Parathyroid adenoma (tissue), 2 donors: ENCODE measurements around the gene UBE2E2.

Source experiments
- H2AFZ ChIP-seq: fragments of 300-600 bp; sonication (generic); one replicate; pipeline ENCODE4 v1.7.0; 2017; ENCODE audit warnings: antibody characterized with exemption, mild to moderate bottlenecking
- H3K27ac ChIP-seq: fragments of 300-600 bp; sonication (generic); one replicate; pipeline ENCODE4 v1.7.0; 2017
- H3K27me3 ChIP-seq: fragments of 300-600 bp; sonication (generic); one replicate; pipeline ENCODE4 v1.7.0; 2017; ENCODE audit warnings: low read length; ENCODE audit not compliant: control insufficient read depth, insufficient read depth
- H3K36me3 ChIP-seq: fragments of 300-600 bp; sonication (generic); one replicate; pipeline ENCODE4 v1.7.0; 2017; ENCODE audit warnings: low read length; ENCODE audit not compliant: control insufficient read depth, insufficient read depth
- H3K4me1 ChIP-seq: fragments of 300-600 bp; sonication (generic); one replicate; pipeline ENCODE4 v1.7.0; 2017; ENCODE audit warnings: control low read depth
- H3K4me2 ChIP-seq: fragments of 300-600 bp; sonication (generic); one replicate; pipeline ENCODE4 v1.7.0; 2017; ENCODE audit warnings: low read length
- H3K4me3 ChIP-seq: fragments of 300-600 bp; sonication (generic); one replicate; pipeline ENCODE4 v1.7.0; 2017; ENCODE audit warnings: low read depth, low read length
- H3K79me2 ChIP-seq: fragments of 300-600 bp; sonication (generic); one replicate; pipeline ENCODE4 v1.7.0; 2017; ENCODE audit warnings: control low read depth
- H3K9ac ChIP-seq: fragments of 300-600 bp; sonication (generic); one replicate; pipeline ENCODE4 v1.7.0; 2017; ENCODE audit warnings: mild to moderate bottlenecking
- H3K9me3 ChIP-seq: fragments of 300-600 bp; sonication (generic); one replicate; pipeline ENCODE4 v1.7.0; 2017; ENCODE audit warnings: low read length; ENCODE audit not compliant: control insufficient read depth
- TF ChIP-seq, protein P1 (sequence below): fragments of 300-600 bp; sonication (generic); IDR thresholded peaks from one replicate; pipeline ENCODE4 v1.7.0; 2017; ENCODE audit warnings: antibody characterized with exemption, mild to moderate bottlenecking
- donor health status: primary hyperparathyroidism.

UBE2E2 gene

DNA sequence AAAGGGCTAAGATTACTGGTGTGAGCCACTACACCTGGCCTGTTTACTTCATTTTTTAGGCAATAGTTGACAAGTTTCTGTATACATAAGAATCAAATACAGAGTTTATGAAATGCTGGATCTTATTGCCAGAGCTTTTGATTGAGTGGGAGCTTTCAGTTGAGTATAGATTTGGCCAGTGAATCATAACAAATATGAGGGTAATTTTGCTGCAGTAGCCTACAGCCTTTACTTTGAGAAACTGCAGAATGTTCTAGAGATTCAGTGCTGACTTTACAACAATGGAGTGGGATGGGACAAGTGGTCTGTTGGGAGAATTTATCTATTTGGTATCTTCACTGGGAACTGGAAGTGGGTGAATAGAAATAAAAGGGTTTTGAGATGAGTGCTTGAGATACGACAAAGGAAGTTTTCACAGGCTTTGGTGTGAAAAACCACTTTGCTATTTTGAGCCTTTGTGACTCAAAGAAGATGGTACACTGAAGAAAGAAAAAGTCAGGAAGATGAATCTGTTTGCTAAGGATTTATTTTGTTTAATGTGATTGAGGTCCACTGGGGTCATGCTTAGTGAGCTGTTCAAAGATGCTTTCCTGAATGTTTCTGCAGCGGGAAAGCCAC, 227.8 kb downstream of the UBE2E2 start:
- no peaks in the 10 kb centered on the region for H3K79me2 ChIP-seq
- H3K27me3 ChIP-seq, result no peaks in the 10 kb centered on the region
- TF ChIP-seq, protein P1, sequence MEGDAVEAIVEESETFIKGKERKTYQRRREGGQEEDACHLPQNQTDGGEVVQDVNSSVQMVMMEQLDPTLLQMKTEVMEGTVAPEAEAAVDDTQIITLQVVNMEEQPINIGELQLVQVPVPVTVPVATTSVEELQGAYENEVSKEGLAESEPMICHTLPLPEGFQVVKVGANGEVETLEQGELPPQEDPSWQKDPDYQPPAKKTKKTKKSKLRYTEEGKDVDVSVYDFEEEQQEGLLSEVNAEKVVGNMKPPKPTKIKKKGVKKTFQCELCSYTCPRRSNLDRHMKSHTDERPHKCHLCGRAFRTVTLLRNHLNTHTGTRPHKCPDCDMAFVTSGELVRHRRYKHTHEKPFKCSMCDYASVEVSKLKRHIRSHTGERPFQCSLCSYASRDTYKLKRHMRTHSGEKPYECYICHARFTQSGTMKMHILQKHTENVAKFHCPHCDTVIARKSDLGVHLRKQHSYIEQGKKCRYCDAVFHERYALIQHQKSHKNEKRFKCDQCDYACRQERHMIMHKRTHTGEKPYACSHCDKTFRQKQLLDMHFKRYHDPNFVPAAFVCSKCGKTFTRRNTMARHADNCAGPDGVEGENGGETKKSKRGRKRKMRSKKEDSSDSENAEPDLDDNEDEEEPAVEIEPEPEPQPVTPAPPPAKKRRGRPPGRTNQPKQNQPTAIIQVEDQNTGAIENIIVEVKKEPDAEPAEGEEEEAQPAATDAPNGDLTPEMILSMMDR, result no peak
- no peak overlapping the region for H3K27ac ChIP-seq
- H3K4me2 ChIP-seq, result no peak overlapping the region
- H3K4me1 ChIP-seq, result no peaks in the 10 kb centered on the region
- no peaks in the 10 kb centered on the region for H3K36me3 ChIP-seq
- H2AFZ ChIP-seq, result no peak overlapping the region
- no peak overlapping the region for H3K9ac ChIP-seq
- no peak overlapping the region for H3K4me3 ChIP-seq
- no peaks in the 10 kb centered on the region for H3K9me3 ChIP-seq

DNA sequence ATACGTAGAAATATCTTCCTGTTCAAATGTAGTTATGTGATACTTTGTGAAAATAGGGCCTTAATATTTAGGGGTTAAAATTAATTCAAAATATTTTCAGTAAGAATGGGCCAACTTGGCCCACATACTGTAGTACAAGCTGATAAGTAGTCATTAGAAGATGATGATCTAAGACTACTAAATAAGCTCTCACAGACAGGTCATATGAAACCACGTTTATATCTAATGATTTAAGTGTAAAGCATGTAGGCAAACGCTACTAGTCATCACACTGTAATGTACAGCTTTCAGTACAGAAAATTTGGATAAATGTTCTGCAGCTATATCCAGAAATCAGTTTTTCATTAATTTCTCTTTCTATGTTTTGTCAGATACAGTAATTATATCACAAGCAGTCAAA, 228.6 kb downstream of the UBE2E2 start:
- Histone ChIP-seq H3K4me3 (no peak overlapping the region), H2AFZ (no peak overlapping the region), H3K27ac (no peak overlapping the region), H3K36me3 (no peaks in the 10 kb centered on the region), H3K9ac (no peak overlapping the region), H3K9me3 (no peaks in the 10 kb centered on the region), H3K79me2 (no peaks in the 10 kb centered on the region), H3K4me2 (no peak overlapping the region), H3K27me3 (no peaks in the 10 kb centered on the region), H3K4me1 (no peaks in the 10 kb centered on the region)
- TF ChIP-seq, protein P1, result no peak

GRCh38 chr3:23435318-23435717, 232.2 kb downstream of the UBE2E2 start:
- no peaks in the 10 kb centered on the region for H3K4me1 ChIP-seq
- no peaks in the 10 kb centered on the region for H3K36me3 ChIP-seq
- H3K27ac ChIP-seq, result no peak overlapping the region
- H3K9ac ChIP-seq, result no peak overlapping the region
- no peak overlapping the region for H2AFZ ChIP-seq
- TF ChIP-seq, protein P1, result no peak
- H3K27me3 ChIP-seq, result no peaks in the 10 kb centered on the region
- H3K79me2 ChIP-seq, result no peaks in the 10 kb centered on the region
- H3K4me2 ChIP-seq, result no peak overlapping the region
- no peaks in the 10 kb centered on the region for H3K9me3 ChIP-seq
- H3K4me3 ChIP-seq, result no peak overlapping the region

GRCh38 chr3:23435904-23436303, 232.8 kb downstream of the UBE2E2 start:
- no peak overlapping the region for H2AFZ ChIP-seq
- no peak overlapping the region for H3K27ac ChIP-seq
- H3K4me3 ChIP-seq, result no peak overlapping the region
- no peaks in the 10 kb centered on the region for H3K36me3 ChIP-seq
- no peak overlapping the region for H3K4me2 ChIP-seq
- no peaks in the 10 kb centered on the region for H3K27me3 ChIP-seq
- H3K9ac ChIP-seq, result no peak overlapping the region
- TF ChIP-seq, protein P1, result no peak
- no peaks in the 10 kb centered on the region for H3K4me1 ChIP-seq
- H3K9me3 ChIP-seq, result no peaks in the 10 kb centered on the region
- no peaks in the 10 kb centered on the region for H3K79me2 ChIP-seq

DNA sequence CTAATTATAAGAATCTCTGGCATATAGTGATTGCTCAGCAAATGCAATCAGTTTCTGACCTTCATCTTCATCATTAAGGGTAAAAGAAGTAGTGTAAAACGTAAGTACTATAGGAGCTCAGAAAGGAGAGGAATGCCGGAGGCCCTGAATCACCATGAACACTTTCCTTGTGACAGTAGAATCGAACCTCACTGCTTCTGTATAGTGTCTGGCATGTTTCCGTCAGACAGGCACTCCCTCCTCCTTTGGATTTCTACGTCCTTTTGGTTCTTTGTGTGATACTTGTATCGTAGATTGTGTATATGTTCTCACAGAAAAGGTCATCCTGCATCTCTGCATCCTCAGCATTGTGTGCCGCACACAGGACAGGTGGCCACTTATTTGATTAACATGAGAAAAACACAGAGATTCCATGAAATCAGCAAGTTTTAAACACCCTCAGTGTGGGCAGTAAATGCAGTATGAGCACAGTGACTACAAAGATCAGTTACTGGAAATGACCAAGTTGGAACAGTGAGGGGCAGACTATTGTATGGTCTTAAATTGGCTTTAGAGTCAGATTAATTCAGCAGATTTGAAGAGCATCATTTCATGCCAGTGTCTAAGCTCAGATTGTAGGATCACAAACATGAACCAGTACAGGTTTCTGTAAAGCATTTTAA, 234.5 kb downstream of the UBE2E2 start:
- Histone ChIP-seq H3K27me3 (no peaks in the 10 kb centered on the region), H3K4me3 (no peak overlapping the region), H3K36me3 (no peaks in the 10 kb centered on the region), H3K4me2 (no peak overlapping the region), H3K9me3 (no peaks in the 10 kb centered on the region), H3K27ac (no peak overlapping the region), H2AFZ (no peak overlapping the region), H3K79me2 (no peaks in the 10 kb centered on the region), H3K9ac (no peak overlapping the region), H3K4me1 (no peaks in the 10 kb centered on the region)
- TF ChIP-seq, protein P1, result no peak
